Spinal cord (tissue), 10 donors: ENCODE results near the gene ZNF469. TPM values are rescaled to one million over a fixed set of nuclear protein-coding genes. Genes with fewer than 3 reads are reported as not detected.

Experiments
- DNase-seq, 6 donors: peaks; one replicate each; pipeline versions ENCODE4 v3.0.0 to v3.0.0-alpha.2; 2013 to 2015; ENCODE audit warnings: low spot score in 6 of 6, low read depth in 4 of 6
- H3K27ac ChIP-seq: one replicate; pipeline ENCODE4 v1.5.1; 2013; ENCODE audit warnings: low read depth, low read length, control low read depth
- H3K27me3 ChIP-seq: one replicate; pipeline ENCODE4 v1.6.1; 2013; ENCODE audit warnings: low read length; ENCODE audit not compliant: control insufficient read depth, insufficient read depth
- H3K36me3 ChIP-seq: one replicate; pipeline ENCODE4 v1.6.1; 2013; ENCODE audit warnings: low read length; ENCODE audit not compliant: control insufficient read depth, insufficient read depth
- H3K4me1 ChIP-seq: one replicate; pipeline ENCODE4 v1.6.1; 2013; ENCODE audit warnings: low read length; ENCODE audit not compliant: control insufficient read depth, insufficient read depth
- H3K4me3 ChIP-seq: one replicate; pipeline ENCODE4 v1.5.1; 2013; ENCODE audit warnings: low read depth, low read length, control low read depth
- H3K9me3 ChIP-seq: one replicate; pipeline ENCODE4 v1.6.1; 2013; ENCODE audit warnings: low read length; ENCODE audit not compliant: control insufficient read depth, insufficient read depth
- WGBS: methylation state at CpG from one replicate; pipeline ENCODE4 v1.1.5; 2013; ENCODE audit warnings: missing lambda C conversion rate; ENCODE audit not compliant: insufficient coverage; 5-methylcytosine and 5-hydroxymethylcytosine counted together
- polyA plus RNA-seq, 2 donors: library from polyadenylated mRNA; unstranded; fragments of 120-200 nt; gene quantifications; one replicate each; pipeline ENCODE4 v1.2.1, GENCODE V29; 2013; ENCODE audit not compliant: insufficient read length in 2 of 2
- total RNA-seq, 2 donors: library from RNA; depleted of rRNA in 1 of 2; stranded (reverse); fragments of 120-200 nt in 1 of 2; fragments of >200 nt in 1 of 2; gene quantifications; one replicate each; pipeline versions ENCODE4 v1.2.3 to v1.2.4, GENCODE V29; 2013 to 2014
- donor health status: healthy.

ZNF469 gene
- total and polyA plus RNA-seq, 4 donors: 3.2 to 11.1 (median 5.8) TPM

DNA sequence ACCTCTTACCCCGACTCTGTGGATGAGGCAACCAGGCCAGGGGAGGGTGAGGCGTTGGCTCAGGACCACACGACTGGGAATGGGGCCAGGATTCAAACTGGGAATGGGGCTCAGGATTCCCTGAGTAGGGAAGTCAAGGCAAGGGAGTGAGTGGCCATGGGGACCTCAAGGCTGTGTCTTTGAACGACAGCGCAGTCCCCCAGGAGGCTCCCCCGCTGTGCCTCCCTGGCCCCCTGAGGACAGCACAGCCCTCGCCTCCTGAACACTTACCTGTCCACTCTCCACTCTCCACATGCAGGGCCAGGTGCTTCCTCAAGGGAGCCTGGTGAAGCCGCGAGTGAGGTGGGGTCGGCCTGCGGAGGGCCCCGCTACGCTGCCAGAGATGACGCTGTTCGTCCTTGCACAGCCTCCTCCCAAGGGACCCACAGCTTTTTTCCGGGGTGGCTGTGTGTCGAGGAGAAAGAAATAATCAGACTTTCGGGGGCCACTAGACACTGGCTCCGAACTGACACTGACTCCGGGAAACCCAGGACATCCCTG, 6.9 kb downstream of the ZNF469 start:
- H3K36me3 ChIP-seq: peaks cover 27% of the 10 kb centered on the region
- no peaks in the 10 kb centered on the region for H3K9me3 ChIP-seq
- no peak for DNase-seq
- no peak overlapping the region for H3K27ac ChIP-seq
- H3K4me1 ChIP-seq: peaks cover 67% of the 10 kb centered on the region
- H3K4me3 ChIP-seq: no peak overlapping the region
- WGBS: 78% methylated on average over 20 of the region's 20 CpGs
- H3K27me3 ChIP-seq: peaks cover 11% of the 10 kb centered on the region

DNA sequence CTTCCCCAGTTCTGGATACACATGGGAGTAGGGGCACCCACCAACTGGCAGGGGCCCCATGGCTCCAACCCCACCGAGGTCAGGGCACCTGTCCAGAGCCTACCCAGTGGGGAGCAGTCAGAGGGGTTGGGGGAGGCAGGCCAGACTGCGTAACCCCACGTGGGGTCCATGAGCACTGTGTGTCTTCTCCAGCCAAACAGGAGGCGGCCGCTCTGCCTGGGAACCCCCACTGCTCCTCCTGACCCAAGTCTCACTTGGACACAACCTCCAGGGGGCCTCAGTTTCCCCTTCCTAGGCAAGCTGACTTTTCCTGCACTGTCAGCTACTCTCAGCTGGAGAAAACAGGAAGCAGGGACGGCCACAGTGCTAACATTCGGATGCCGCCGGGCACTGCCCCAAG, 7.5 kb downstream of the ZNF469 start:
- Histone ChIP-seq H3K27ac (no peak overlapping the region), H3K9me3 (no peaks in the 10 kb centered on the region)

DNA sequence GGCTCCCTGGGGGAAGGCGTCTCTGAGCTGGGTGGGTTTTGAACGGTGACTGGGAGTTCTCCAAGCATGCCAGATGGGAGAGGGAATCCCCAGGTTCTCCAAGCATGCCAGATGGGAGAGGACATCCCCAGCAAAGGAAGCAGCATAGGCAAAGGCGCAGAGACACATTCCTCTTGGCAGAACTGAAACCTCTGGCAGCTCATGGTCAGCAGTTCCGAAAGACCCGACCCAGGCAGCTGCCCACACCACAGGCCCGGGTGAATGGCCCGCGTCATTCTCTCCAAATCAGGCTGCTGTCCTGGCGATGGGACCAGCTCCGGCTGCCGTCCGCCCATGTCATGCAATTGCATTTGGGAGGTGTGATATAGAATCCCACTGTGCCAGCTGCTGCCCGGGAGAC, 8.0 kb downstream of the ZNF469 start:
- Histone ChIP-seq H3K36me3 (peaks cover 28% of the 10 kb centered on the region), H3K4me1 (peaks cover 66% of the 10 kb centered on the region), H3K27me3 (peaks cover 4% of the 10 kb centered on the region), H3K9me3 (no peaks in the 10 kb centered on the region), H3K27ac (no peak overlapping the region), H3K4me3 (no peak overlapping the region)
- DNase-seq: peak in 2 of 6 donors; percentile 24 to 84
- 69% methylated on average over 13 of the region's 13 CpGs for whole genome bisulfite sequencing

More for the DNA sequence above, 7.5 kb downstream of the ZNF469 start:
- peaks cover 66% of the 10 kb centered on the region for H3K4me1 ChIP-seq
- H3K27me3 ChIP-seq: peaks cover 8% of the 10 kb centered on the region
- DNase-seq: no peak
- H3K4me3 ChIP-seq: no peak overlapping the region
- H3K36me3 ChIP-seq: peaks cover 28% of the 10 kb centered on the region
- WGBS: 73% methylated on average over 8 of the region's 9 CpGs

DNA sequence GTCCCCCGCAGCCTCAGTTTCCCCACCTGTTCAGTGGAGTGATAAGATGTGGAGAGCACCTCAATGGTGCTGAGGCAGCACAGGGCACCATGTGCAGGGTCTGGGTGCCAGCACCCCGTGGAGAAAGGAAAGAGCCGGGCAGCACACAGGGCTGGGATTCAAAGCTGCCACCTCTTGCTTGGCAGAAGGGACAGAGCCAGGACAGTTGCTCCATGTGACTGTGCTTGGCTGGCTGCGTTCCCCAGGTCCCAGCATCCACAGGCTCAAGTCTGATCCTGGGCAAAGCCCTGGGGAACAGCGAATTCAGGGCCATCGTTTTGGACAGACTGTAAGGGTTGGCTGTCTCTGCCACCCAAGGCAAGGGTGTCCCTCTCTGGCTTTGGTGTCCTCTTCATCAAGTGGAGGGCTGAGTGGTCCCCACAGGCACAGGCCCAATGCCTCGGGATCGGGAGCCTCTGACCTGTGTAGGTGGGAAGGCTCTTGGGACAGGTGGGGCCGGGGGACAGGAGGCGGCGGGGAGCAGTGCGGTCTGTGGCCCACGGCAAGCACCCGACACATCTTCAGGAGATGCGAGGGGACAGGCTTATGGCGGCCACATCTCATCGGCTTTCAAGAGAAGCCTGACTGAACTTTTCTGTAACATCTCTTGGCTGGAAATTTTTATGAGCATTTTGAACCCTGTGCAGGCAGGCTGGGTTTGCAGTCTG, 8.5 kb downstream of the ZNF469 start:
- H3K27me3 ChIP-seq: peaks cover 4% of the 10 kb centered on the region
- WGBS: 83% methylated on average over 16 of the region's 17 CpGs
- no peak for DNase-seq
- H3K27ac ChIP-seq: no peak overlapping the region
- peaks cover 63% of the 10 kb centered on the region for H3K4me1 ChIP-seq
- no peak overlapping the region for H3K4me3 ChIP-seq
- H3K9me3 ChIP-seq: no peaks in the 10 kb centered on the region
- H3K36me3 ChIP-seq: peaks cover 26% of the 10 kb centered on the region

DNA sequence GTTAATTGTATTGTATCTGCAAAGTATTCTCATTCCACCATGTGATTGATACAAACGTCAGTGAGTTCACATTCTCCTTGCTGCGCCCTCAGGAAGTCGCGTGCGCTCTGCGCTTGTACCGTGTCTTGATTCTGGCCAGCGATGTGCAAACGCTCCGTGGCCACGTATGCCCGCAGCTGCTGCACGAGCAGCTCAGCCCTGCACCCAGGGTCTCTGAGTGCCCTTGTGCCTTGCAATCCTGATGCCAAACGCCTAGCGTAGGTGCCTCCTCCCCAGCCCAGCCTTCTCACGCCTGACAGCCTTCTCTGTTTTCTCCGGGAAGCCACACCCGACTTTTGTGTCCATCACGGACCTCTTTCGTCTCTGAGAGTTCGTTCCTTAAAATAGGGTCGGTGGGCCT, 9.4 kb downstream of the ZNF469 start:
- peaks cover 20% of the 10 kb centered on the region for H3K36me3 ChIP-seq
- no peaks in the 10 kb centered on the region for H3K9me3 ChIP-seq
- DNase-seq: no peak
- H3K4me1 ChIP-seq: peaks cover 55% of the 10 kb centered on the region
- WGBS: 84% methylated on average over 19 of the region's 22 CpGs
- peaks cover 4% of the 10 kb centered on the region for H3K27me3 ChIP-seq
- H3K4me3 ChIP-seq: no peak overlapping the region
- no peak overlapping the region for H3K27ac ChIP-seq

DNA sequence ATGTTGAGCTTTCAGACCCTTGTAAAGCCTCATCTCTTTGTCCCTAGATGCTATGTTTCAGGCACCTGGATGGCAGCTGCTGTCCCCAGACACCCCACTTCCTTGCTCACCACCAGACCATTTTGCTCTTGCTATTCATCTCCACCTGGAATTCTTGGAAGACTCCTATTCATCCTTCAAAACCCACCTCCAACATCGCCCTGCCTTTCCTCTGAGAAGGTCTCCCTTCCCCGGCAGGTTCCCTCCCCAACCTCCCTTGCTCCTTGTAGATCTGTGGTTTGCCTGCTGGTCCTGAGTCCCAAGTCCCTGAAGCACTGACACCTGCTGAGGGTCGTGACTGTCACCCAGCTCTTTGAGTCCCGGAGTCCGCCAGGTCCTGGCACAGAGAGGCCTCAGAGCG, 9.9 kb downstream of the ZNF469 start:
- H3K9me3 ChIP-seq: no peaks in the 10 kb centered on the region
- no peaks in the 10 kb centered on the region for H3K27me3 ChIP-seq
- peaks cover 18% of the 10 kb centered on the region for H3K36me3 ChIP-seq
- H3K27ac ChIP-seq: no peak overlapping the region
- no peak for DNase-seq
- WGBS: 85% methylated on average over 6 of the region's 6 CpGs
- H3K4me1 ChIP-seq: peaks cover 50% of the 10 kb centered on the region
- H3K4me3 ChIP-seq: no peak overlapping the region

DNA sequence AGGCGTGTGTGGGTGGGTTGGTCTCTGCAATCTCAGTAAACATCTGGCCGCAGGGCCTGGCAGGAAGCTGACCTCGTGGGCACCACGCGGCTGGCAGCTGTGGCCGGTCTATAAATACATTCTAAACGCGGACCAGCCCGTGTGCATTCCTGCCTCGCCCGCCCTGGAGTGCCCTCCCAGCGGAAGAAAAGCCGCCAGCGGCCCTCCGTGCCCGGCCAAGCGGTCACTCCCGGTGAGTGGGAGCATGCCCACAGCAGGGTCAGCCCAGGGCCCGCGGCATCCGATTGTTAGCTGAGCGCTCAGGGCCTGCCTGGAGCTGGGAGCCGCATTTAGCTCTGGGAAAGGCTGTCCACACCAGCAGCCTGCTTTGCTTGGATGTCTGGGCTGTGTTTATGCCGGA, 10.3 kb downstream of the ZNF469 start:
- Histone ChIP-seq H3K27ac (no peak overlapping the region), H3K27me3 (no peaks in the 10 kb centered on the region), H3K4me1 (peaks cover 46% of the 10 kb centered on the region), H3K9me3 (no peaks in the 10 kb centered on the region), H3K4me3 (no peak overlapping the region), H3K36me3 (peaks cover 18% of the 10 kb centered on the region)
- WGBS: 81% methylated on average over 24 of the region's 24 CpGs
- DNase-seq: no peak

DNA sequence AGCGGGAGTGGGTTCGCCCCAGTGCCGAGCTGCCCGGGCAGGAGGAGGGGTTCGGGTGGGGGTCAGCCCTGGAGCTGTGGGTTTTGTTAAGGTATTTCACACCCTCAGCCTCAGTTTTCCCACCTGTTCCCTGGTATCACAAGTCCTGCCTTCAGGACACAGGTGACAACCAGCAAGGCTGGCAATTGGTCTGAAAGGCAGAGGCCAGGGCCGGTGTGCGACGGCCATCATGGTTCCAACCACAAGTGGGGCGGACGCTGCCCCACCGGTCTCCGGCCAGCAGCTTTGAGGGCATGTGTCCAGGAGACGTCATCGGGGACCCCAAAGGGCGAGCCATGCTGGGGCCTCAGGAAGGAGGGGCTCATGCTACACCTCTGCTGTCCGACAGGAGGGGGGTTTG, 10.8 kb downstream of the ZNF469 start:
- Histone ChIP-seq H3K36me3 (peaks cover 18% of the 10 kb centered on the region), H3K27ac (no peak overlapping the region), H3K27me3 (no peaks in the 10 kb centered on the region), H3K4me3 (no peak overlapping the region), H3K4me1 (peaks cover 40% of the 10 kb centered on the region), H3K9me3 (no peaks in the 10 kb centered on the region)
- WGBS: 88% methylated on average over 12 of the region's 16 CpGs
- DNase-seq: no peak

DNA sequence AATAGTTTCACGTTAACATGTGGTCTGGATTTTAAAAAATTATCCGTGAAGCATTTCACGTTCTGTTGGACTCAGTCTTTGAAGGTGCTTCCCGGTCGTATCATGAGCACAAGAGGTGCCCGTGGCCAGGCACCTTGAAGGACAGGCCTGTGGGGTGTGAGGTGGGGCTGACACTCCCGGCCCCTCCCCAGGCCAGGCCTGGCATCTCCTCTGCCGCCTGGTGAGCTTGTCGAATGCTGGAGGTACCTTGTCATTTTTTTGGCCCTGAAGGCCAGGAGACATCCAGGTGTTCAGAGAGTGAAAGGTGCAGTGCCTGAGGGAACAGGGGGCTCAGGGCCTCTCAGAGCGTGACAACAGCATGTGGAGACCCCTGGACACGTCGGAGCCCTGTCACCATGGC, 11.7 kb downstream of the ZNF469 start:
- Histone ChIP-seq H3K27ac (no peak overlapping the region), H3K36me3 (peaks cover 15% of the 10 kb centered on the region), H3K4me3 (no peak overlapping the region), H3K9me3 (no peaks in the 10 kb centered on the region), H3K4me1 (peaks cover 36% of the 10 kb centered on the region), H3K27me3 (no peaks in the 10 kb centered on the region)
- 90% methylated on average over 12 of the region's 12 CpGs for WGBS
- no peak for DNase-seq
